GM12874 (cell line): ENCODE results near the gene KIAA0586.

Experiments used
- TF ChIP-seq, protein P1 (sequence below): IDR thresholded peaks from 2 replicates; pipeline ENCODE4 v1.5.1; 2011; ENCODE audit warnings: low read depth, mild to moderate bottlenecking, control low read depth, low read length, moderate library complexity; ENCODE audit not compliant: insufficient read depth

Gene KIAA0586

GRCh38 chr14:58439476-58439875 lies 12.0 kb downstream of the KIAA0586 start:
- TF ChIP-seq, protein P1, sequence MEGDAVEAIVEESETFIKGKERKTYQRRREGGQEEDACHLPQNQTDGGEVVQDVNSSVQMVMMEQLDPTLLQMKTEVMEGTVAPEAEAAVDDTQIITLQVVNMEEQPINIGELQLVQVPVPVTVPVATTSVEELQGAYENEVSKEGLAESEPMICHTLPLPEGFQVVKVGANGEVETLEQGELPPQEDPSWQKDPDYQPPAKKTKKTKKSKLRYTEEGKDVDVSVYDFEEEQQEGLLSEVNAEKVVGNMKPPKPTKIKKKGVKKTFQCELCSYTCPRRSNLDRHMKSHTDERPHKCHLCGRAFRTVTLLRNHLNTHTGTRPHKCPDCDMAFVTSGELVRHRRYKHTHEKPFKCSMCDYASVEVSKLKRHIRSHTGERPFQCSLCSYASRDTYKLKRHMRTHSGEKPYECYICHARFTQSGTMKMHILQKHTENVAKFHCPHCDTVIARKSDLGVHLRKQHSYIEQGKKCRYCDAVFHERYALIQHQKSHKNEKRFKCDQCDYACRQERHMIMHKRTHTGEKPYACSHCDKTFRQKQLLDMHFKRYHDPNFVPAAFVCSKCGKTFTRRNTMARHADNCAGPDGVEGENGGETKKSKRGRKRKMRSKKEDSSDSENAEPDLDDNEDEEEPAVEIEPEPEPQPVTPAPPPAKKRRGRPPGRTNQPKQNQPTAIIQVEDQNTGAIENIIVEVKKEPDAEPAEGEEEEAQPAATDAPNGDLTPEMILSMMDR = no peak

DNA sequence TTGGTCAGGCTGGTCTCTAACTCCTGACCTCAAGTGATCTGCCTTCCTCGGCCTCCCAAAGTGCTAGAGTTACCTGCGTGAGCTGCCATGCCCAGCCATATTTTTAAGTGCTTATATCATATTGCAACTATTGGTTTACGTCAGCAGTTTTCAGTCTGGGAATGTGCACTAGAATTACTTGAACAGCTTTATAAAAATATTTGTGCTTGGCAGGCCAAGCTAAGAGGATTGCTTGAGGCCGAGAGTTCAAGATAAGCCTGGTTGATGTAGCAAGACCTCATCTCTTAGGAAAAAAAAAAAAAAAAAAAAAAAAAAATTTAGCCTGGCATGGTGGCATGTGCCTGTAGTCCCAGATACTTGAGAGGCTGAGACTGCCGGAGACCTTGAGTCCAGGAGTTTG lies 17.1 kb downstream of the KIAA0586 start:
- TF ChIP-seq, protein P1 = no peak

DNA sequence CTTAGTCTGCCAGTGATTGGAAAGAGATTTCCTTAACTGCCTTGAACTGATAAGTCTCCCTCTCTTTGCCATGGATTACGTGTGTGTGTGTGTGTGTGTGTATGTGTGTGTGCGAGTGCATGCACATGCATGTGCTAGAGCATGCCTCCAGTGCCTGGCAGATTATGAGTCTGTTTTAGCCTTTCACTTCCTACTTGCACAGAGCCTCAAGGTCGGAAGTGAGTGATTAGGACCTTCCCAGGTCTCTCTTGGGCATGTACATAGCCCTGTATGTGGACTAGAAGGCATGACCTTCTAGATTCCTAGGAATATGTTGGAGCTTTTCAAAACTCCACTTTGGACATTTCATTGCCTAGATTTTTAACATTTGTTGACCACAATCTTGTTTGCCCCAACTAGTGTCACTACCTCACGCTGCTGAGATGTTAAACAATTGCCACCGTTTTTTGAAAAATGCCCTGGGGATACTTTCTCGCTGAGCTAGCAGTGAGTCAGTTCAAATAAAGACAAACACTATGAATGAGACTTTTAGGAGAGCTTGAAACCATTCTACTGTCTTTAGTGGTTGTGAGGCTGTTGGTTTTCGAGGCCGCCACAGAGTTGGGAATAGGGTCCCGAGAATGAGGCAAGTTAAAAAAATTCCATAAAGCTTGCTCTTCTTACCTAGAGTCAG lies 28.2 kb downstream of the KIAA0586 start:
- TF ChIP-seq, protein P1 = no peak

DNA sequence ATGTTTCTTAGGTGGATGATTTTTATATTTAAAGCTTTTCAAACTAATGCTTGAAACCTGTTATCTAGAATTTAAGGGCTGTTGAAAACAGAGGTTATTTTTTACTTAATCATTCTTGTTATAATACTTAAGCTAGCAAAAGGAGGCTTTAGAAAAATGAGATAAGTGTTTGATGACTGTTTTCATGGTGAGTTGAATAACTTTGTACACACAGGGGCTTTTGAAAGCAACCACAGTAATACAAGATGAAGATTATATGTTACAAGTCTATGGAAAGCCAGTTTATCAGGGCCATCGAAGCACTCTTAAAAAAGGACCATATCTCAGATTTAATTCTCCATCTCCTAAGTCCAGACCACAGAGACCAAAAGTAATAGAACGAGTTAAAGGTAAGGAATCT lies 33.3 kb downstream of the KIAA0586 start:
- TF ChIP-seq, protein P1 = no peak

GRCh38 chr14:58463147-58463546 lies 35.6 kb downstream of the KIAA0586 start:
- TF ChIP-seq, protein P1 = no peak

- TF ChIP-seq, protein P1 = no peak
Observed at GRCh38 chr14:58464652-58465051, 37.1 kb downstream of the KIAA0586 start.

DNA sequence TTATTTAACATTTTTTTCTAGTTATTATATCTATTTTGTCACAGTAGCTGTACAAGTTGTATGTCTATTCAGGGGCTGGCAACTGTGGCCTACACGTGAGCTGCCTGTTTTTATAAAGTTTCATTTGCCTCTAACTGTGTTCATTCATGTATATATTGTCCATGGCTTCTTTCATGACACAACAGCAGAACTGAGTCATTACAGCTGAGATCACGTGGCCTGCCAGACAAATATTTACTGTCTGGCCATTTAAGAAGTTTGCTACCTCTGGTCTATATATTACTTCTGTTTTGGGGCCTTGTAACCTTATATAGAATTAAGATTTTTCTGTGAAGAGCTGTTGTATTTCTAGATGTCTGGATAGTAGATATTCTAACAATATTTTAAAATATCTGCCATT lies 37.9 kb downstream of the KIAA0586 start:
- TF ChIP-seq, protein P1 = no peak

GRCh38 chr14:58466459-58466858 lies 38.9 kb downstream of the KIAA0586 start:
- TF ChIP-seq, protein P1 = no peak
